Activated CD8-positive, alpha-beta memory T cell treated with anti-CD3 and anti-CD28 coated beads, Interleukin-2, amount 50 U/mL, for 24 hours (primary cell): Measurements from ENCODE around the gene KRT82.

Experiments used
- DNase-seq: peaks from one replicate; pipeline ENCODE4 v3.0.0-alpha.2; 2020; ENCODE audit errors: extremely low read depth

KRT82 gene

GRCh38 chr12:52435659-52435999 lies 29.5 kb upstream of the KRT82 start:
- DNase-seq: no peak

- DNase-seq: no peak
Measured at GRCh38 chr12:52434760-52435530, 28.8 kb upstream of the KRT82 start.

- no peak for DNase-seq
Measured at GRCh38 chr12:52434081-52434733, 28.1 kb upstream of the KRT82 start, which contains the start of gene KRT75. Gene KRT75, minus strand, starts transcription at chr12:52434371. Its CDS starts 67 bp downstream, at chr12:52434304.

- DNase-seq: no peak
Measured at GRCh38 chr12:52433501-52434080, 27.5 kb upstream of the KRT82 start.

GRCh38 chr12:52432559-52433207 lies 26.5 kb upstream of the KRT82 start:
- DNase-seq: no peak

- no peak for DNase-seq
Measured at GRCh38 chr12:52428121-52428520, 22.0 kb upstream of the KRT82 start.

- no peak for DNase-seq
Measured at GRCh38 chr12:52427083-52427482, 20.9 kb upstream of the KRT82 start.

- DNase-seq: no peak
Measured at GRCh38 chr12:52426034-52426433, 19.9 kb upstream of the KRT82 start.

- no peak for DNase-seq
Measured at GRCh38 chr12:52425466-52425865, 19.3 kb upstream of the KRT82 start.

- DNase-seq: no peak
Measured at GRCh38 chr12:52423661-52424500, 17.7 kb upstream of the KRT82 start.

- DNase-seq: no peak
Measured at GRCh38 chr12:52423035-52423434, 16.9 kb upstream of the KRT82 start.

GRCh38 chr12:52419656-52420055 lies 13.5 kb upstream of the KRT82 start:
- DNase-seq: no peak

- DNase-seq: no peak
Measured at GRCh38 chr12:52418576-52419110, 12.5 kb upstream of the KRT82 start.

- no peak for DNase-seq
Measured at GRCh38 chr12:52417740-52418139, 11.6 kb upstream of the KRT82 start.

GRCh38 chr12:52416795-52417194 lies 10.7 kb upstream of the KRT82 start:
- DNase-seq: no peak

- DNase-seq: no peak
Measured at GRCh38 chr12:52415870-52416750, 10.0 kb upstream of the KRT82 start.

GRCh38 chr12:52414936-52415335 lies 8.8 kb upstream of the KRT82 start:
- no peak for DNase-seq

- DNase-seq: no peak
Measured at GRCh38 chr12:52413782-52414345, 7.7 kb upstream of the KRT82 start.

- DNase-seq: no peak
Measured at GRCh38 chr12:52413202-52413601, 7.1 kb upstream of the KRT82 start.

GRCh38 chr12:52411815-52412214 lies 5.7 kb upstream of the KRT82 start:
- DNase-seq: no peak
